GM12878 (cell line): Measurements from ENCODE around the gene SMARCE1.

ENCODE experiments used
- JUND ChIP-seq: IDR thresholded peaks from 2 replicates; pipeline ENCODE4 v1.6.1; 2012; ENCODE audit warnings: low read depth, mild to moderate bottlenecking, low read length, improper control_type of control experiment, moderate library complexity
- MYC ChIP-seq: IDR thresholded peaks from 2 replicates; pipeline ENCODE4 v1.6.1; 2011; ENCODE audit warnings: mild to moderate bottlenecking, low read length, moderate library complexity, inconsistent platforms; ENCODE audit not compliant: insufficient read depth, insufficient replicate concordance, insufficient read length, severe bottlenecking
- ZBED1 ChIP-seq: IDR thresholded peaks from 2 replicates; pipeline ENCODE4 v1.6.1; 2016; ENCODE audit warnings: borderline replicate concordance
- TF ChIP-seq, protein P1 (sequence below), 3 experiments: IDR thresholded peaks in 2 of 3; conservative IDR thresholded peaks in 1 of 3; 2 replicates each; pipeline ENCODE4 v1.5.1; 2011; ENCODE audit warnings: low read depth in 3 of 3, low read length in 3 of 3, mild to moderate bottlenecking in 3 of 3, control low read depth in 2 of 3, moderate library complexity in 2 of 3, inconsistent platforms in 1 of 3, mixed read lengths in 1 of 3; ENCODE audit not compliant: control insufficient read depth in 2 of 3, insufficient read depth in 1 of 3; ENCODE audit errors: extremely low read depth in 1 of 3
- TF ChIP-seq, protein P2 (sequence below): IDR thresholded peaks from 2 replicates; pipeline ENCODE4 v1.6.1; 2012; ENCODE audit warnings: low read length, inconsistent platforms

DNA sequence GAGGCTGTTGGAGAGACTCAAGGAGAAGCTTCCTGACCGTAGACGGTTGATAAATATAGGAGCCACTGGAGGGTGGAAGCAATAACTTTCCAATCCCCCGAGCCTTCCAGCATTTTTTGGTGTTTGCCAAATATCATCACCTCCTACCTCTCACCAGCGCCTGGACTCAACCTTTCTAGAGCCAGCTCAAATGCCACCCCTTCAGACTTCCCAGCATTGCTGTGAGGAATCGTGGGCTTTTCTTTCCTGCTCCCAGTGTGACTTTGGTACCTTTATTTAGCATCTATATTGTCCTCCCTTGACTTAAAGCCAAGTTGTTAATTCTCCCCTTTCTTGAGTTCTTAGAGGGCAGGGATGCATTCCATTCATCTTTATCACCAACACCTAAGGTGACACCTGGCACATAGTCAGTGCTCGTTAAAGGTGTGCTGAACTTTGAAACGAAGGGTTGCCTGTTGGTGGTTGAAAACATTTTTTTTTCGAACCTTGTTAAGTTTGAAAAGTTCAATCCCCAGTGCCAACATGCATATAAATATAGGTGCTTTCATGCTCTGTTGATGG, 47.1 kb downstream of the SMARCE1 start:
- TF ChIP-seq ZBED1 (no peak), JUND (no peak), MYC (no peak)
- TF ChIP-seq, protein P1, sequence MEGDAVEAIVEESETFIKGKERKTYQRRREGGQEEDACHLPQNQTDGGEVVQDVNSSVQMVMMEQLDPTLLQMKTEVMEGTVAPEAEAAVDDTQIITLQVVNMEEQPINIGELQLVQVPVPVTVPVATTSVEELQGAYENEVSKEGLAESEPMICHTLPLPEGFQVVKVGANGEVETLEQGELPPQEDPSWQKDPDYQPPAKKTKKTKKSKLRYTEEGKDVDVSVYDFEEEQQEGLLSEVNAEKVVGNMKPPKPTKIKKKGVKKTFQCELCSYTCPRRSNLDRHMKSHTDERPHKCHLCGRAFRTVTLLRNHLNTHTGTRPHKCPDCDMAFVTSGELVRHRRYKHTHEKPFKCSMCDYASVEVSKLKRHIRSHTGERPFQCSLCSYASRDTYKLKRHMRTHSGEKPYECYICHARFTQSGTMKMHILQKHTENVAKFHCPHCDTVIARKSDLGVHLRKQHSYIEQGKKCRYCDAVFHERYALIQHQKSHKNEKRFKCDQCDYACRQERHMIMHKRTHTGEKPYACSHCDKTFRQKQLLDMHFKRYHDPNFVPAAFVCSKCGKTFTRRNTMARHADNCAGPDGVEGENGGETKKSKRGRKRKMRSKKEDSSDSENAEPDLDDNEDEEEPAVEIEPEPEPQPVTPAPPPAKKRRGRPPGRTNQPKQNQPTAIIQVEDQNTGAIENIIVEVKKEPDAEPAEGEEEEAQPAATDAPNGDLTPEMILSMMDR (IDR thresholded peaks at IDR 0.05 in 2 of 3, conservative IDR thresholded peaks at IDR 0.05 in 1 of 3; ENCODE audit: control insufficient read depth in 2 of 3, extremely low read depth in 1 of 3, insufficient read depth in 1 of 3, low read depth in 3 of 3, low read length in 3 of 3), result no peak
- TF ChIP-seq, protein P2, sequence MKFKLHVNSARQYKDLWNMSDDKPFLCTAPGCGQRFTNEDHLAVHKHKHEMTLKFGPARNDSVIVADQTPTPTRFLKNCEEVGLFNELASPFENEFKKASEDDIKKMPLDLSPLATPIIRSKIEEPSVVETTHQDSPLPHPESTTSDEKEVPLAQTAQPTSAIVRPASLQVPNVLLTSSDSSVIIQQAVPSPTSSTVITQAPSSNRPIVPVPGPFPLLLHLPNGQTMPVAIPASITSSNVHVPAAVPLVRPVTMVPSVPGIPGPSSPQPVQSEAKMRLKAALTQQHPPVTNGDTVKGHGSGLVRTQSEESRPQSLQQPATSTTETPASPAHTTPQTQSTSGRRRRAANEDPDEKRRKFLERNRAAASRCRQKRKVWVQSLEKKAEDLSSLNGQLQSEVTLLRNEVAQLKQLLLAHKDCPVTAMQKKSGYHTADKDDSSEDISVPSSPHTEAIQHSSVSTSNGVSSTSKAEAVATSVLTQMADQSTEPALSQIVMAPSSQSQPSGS, result no peak
